GM23248 (cell line): ENCODE results near the gene RERE. TPM values are rescaled to one million over a fixed set of nuclear protein-coding genes. Genes with fewer than 3 reads are reported as not detected.

ENCODE experiments used
- DNase-seq: peaks from one replicate; pipeline ENCODE4 v3.0.0-alpha.2; 2015
- H2AFZ ChIP-seq: fragments of 200-600 bp; sonication (generic); 2 replicates; pipeline ENCODE4 v1.6.1; 2016; ENCODE audit warnings: antibody characterized with exemption
- H3F3A ChIP-seq: fragments of 200-600 bp; sonication (generic); 2 replicates; pipeline ENCODE4 v1.6.1; 2016; ENCODE audit warnings: mild to moderate bottlenecking, antibody characterized with exemption, mixed run types; ENCODE audit not compliant: insufficient read depth
- H3K27ac ChIP-seq: fragments of 200-600 bp; sonication (generic); 2 replicates; pipeline ENCODE4 v1.5.1; 2016; ENCODE audit warnings: mild to moderate bottlenecking
- H3K27me3 ChIP-seq: fragments of 200-600 bp; sonication (generic); replicated peaks from 2 replicates; pipeline ENCODE4 v1.6.1; 2016; ENCODE audit warnings: mild to moderate bottlenecking; ENCODE audit not compliant: insufficient read depth
- H3K36me3 ChIP-seq: fragments of 200-600 bp; sonication (generic); 2 replicates; pipeline ENCODE4 v1.6.1; 2016; ENCODE audit warnings: low read depth, mild to moderate bottlenecking
- H3K4me1 ChIP-seq: fragments of 200-600 bp; sonication (generic); 2 replicates; pipeline ENCODE4 v1.6.1; 2016; ENCODE audit warnings: mild to moderate bottlenecking; ENCODE audit not compliant: insufficient read depth
- H3K4me2 ChIP-seq: fragments of 200-600 bp; sonication (generic); one replicate; pipeline ENCODE4 v1.6.1; 2016; ENCODE audit warnings: mild to moderate bottlenecking; ENCODE audit not compliant: unreplicated experiment
- H3K4me3 ChIP-seq: fragments of 200-600 bp; sonication (generic); 2 replicates; pipeline ENCODE4 v1.5.1; 2016; ENCODE audit warnings: mild to moderate bottlenecking
- H3K79me2 ChIP-seq: fragments of 200-600 bp; sonication (generic); 2 replicates; pipeline ENCODE4 v1.6.1; 2016; ENCODE audit warnings: mild to moderate bottlenecking; ENCODE audit not compliant: insufficient read depth
- H3K9ac ChIP-seq: fragments of 200-600 bp; sonication (generic); 2 replicates; pipeline ENCODE4 v1.6.1; 2016; ENCODE audit warnings: mild to moderate bottlenecking
- H3K9me2 ChIP-seq: fragments of 200-600 bp; sonication (generic); 2 replicates; pipeline ENCODE4 v1.6.1; 2016; ENCODE audit warnings: mixed run types, mild to moderate bottlenecking, moderate library complexity; ENCODE audit not compliant: insufficient read depth
- H3K9me3 ChIP-seq: fragments of 200-600 bp; sonication (generic); one replicate; pipeline ENCODE4 v1.6.1; 2017; ENCODE audit warnings: low read depth
- H4K20me1 ChIP-seq: fragments of 200-600 bp; sonication (generic); 2 replicates; pipeline ENCODE4 v1.6.0; 2016; ENCODE audit not compliant: insufficient read depth
- EZH2 ChIP-seq: fragments of 200-600 bp; sonication (generic); IDR thresholded peaks from 2 replicates; pipeline ENCODE4 v1.6.1; 2018; ENCODE audit warnings: antibody characterized with exemption, mild to moderate bottlenecking; ENCODE audit not compliant: insufficient read depth, poor library complexity, severe bottlenecking
- EZH2phosphoT487 ChIP-seq: fragments of 200-600 bp; sonication (generic); IDR thresholded peaks from 2 replicates; pipeline ENCODE4 v1.6.1; 2018; ENCODE audit warnings: antibody characterized with exemption, moderate library complexity, mild to moderate bottlenecking, low read depth; ENCODE audit not compliant: insufficient read depth
- WGBS, 2 experiments: methylation state at CpG; one replicate each; pipeline ENCODE4 v1.1.6; 2015 to 2017; ENCODE audit warnings: low lambda C conversion rate in 2 of 2, low coverage in 1 of 2; ENCODE audit errors: missing lambda C conversion rate in 2 of 2; 5-methylcytosine and 5-hydroxymethylcytosine counted together
- in situ Hi-C: fragments of 300-500 bp; cut with MboI; formaldehyde crosslinking; loops from 2 replicates; pipeline ENCODE4 v1.15.0; 2020
- polyA plus RNA-seq: library from polyadenylated mRNA; unstranded; fragments of >200 nt; fragmentation: Nextera tagmentation; extraction: Ambion mirVana; gene quantifications from 2 replicates; pipeline ENCODE4 v1.2.1, GENCODE V29; 2016
- total RNA-seq: library from RNA; depleted of rRNA; stranded (reverse); fragments of >200 nt; shearing (Covaris generic); gene quantifications from 2 replicates; pipeline ENCODE4 v1.2.3, GENCODE V29; 2014

Gene RERE
- total and polyA plus RNA-seq, 2 experiments from 2014 or later = 26.0 to 26.2 TPM

DNA sequence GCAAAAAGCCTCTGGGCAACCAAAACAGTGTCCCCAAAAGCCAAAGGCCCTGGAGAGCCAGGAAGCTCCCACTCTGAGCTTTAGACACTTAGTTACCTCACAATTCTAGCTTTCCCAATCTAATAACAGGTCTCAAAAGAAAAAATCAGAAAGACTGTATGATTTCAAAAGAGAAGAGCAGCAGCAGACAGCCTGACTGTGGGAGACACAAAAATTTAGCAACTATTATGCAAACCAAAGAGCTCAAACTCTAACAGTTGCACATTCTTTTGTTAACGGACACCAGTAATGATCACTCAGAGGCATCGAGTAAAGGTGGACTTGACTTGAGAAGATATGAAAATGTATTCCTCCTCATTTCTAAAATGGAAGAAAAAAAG is 339.5 kb downstream of the RERE start:
- Histone ChIP-seq H3K4me1 (peaks cover 59% of the 10 kb centered on the region), H3K36me3 (no peaks in the 10 kb centered on the region), H3K9ac (peak overlapping the region; percentile 72), H3K79me2 (peaks cover 34% of the 10 kb centered on the region), H4K20me1 (no peaks in the 10 kb centered on the region), H3K4me2 (peak overlapping the region; percentile 87), H3F3A (peaks cover 49% of the 10 kb centered on the region), H2AFZ (0 out of 2 replicates have a peak overlapping the region, but pooled peaks have one; percentile 18), H3K4me3 (peak overlapping the region; percentile 58), H3K27ac (peak overlapping the region; percentile 91), H3K9me2 (no peaks in the 10 kb centered on the region), H3K9me3 (no peaks in the 10 kb centered on the region), H3K27me3 (no peaks in the 10 kb centered on the region)
- in situ Hi-C loops = no loop called here
- TF ChIP-seq EZH2phosphoT487 (no peak), EZH2 (no peak)
- peak; percentile 55 for DNase-seq
- 43 to 54% methylated on average over 2 of the region's 2 CpGs for WGBS, 2 experiments

DNA sequence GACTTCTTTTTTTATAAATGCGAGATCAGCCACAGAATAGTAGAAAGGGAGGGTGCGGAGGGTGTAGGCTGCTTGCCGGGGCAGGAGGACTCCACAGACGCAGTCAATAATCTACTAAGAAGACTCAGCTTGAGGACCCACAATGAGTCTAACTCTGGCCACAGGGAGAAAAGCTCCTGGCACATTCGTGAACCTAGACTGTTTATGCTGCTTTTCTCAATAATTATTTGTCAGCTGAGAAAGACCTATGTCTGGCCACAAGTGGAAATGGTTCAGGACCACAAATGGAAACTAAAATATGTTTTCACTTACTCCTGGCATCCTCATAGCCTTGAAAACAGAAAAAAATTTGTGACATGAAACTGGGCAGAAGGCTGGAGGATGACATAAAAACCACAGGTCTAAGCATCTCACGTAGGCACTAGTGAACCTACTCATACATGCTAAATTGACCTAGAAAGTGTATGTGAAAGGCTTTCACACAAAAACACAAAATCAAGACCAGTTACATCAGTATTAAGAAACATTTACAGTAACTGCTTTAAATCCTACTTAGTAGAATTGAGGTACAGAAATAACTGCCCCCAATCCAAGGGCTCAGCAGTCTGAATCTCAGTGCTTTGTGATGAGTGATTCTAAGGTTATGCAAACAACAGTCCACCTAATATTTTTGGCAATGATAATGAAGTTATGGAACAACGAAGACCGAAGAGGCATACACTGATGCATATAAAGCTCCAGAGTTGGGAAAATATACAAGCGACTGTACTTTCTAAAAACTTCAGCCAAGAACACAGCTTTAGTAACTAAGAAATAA is 340.1 kb downstream of the RERE start:
- WGBS, 2 experiments = 8% methylated on average over 9 of the region's 9 CpGs
- Histone ChIP-seq H3K27ac (peak overlapping the region; percentile 91), H2AFZ (0 out of 2 replicates have a peak overlapping the region, but pooled peaks have one; percentile 18), H4K20me1 (no peaks in the 10 kb centered on the region), H3K79me2 (peaks cover 39% of the 10 kb centered on the region), H3K9ac (peak overlapping the region; percentile 72), H3K9me2 (no peaks in the 10 kb centered on the region), H3K4me2 (peak overlapping the region; percentile 87), H3K9me3 (no peaks in the 10 kb centered on the region), H3K36me3 (no peaks in the 10 kb centered on the region), H3K4me1 (peaks cover 54% of the 10 kb centered on the region), H3K4me3 (peak overlapping the region; percentile 58), H3K27me3 (no peaks in the 10 kb centered on the region), H3F3A (peaks cover 47% of the 10 kb centered on the region)
- TF ChIP-seq EZH2phosphoT487 (no peak), EZH2 (no peak)
- in situ Hi-C loops = no loop called here
- peak; percentile 92 for DNase-seq

DNA sequence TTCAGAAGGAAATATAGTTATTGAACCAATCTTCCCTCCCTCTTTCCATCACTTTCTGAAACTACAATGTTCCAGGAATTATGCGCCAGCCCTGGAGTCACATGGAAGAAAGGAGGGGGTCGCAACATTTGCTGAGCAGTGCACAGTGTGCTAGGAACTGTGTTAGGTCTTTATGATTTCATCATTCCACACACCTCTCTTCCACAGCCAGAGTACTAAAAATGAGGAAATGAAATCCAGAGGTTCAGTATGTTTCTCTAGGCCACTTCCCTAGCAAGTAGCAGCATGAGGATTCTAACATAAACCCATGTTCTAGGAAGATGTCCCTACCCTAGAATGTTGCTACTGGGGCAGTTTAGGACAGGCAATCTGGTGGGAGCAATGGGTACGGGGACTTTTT is 341.4 kb downstream of the RERE start:
- Histone ChIP-seq H3K79me2 (peaks cover 42% of the 10 kb centered on the region), H3K9me2 (no peaks in the 10 kb centered on the region), H3K9me3 (no peaks in the 10 kb centered on the region), H4K20me1 (no peaks in the 10 kb centered on the region), H3K27ac (peak overlapping the region; percentile 91), H3F3A (peaks cover 39% of the 10 kb centered on the region), H3K9ac (peak overlapping the region; percentile 72; the same call in 1 of the 2 replicates), H2AFZ (no peak overlapping the region), H3K4me3 (no peak overlapping the region), H3K36me3 (no peaks in the 10 kb centered on the region), H3K4me2 (peak overlapping the region; percentile 87), H3K27me3 (no peaks in the 10 kb centered on the region), H3K4me1 (peaks cover 42% of the 10 kb centered on the region)
- in situ Hi-C loops = no loop called here
- no peak for DNase-seq
- WGBS, 2 experiments = 42 to 50% methylated on average over 3 of the region's 3 CpGs
- no peak for TF ChIP-seq EZH2phosphoT487
- TF ChIP-seq EZH2 = no peak

DNA sequence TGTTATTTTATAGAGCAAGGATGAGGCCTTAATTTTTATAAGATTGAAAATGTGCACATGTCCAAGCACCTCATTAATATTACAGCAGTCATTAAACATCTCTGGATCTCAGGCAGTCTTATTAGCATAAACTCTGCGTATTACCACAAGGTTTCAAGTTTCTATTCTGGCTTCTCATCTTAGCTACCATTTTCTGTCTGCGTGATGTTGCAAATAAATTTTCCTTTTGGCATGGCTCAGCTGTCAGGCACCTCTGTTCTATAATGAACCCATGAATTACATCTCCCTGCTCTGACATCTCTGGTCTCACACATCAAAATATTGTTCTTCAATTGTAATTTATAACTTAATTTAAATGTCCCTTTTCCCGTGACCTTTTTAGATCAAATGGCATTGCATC is 343.1 kb downstream of the RERE start:
- no peaks in the 10 kb centered on the region for H3K9me2 ChIP-seq
- in situ Hi-C loops = no loop called here
- H3F3A ChIP-seq = peaks cover 32% of the 10 kb centered on the region
- H3K27me3 ChIP-seq = no peaks in the 10 kb centered on the region
- H3K4me1 ChIP-seq = peaks cover 34% of the 10 kb centered on the region
- no peak overlapping the region for H3K4me2 ChIP-seq
- no peak overlapping the region for H3K9ac ChIP-seq
- no peak overlapping the region for H2AFZ ChIP-seq
- no peak overlapping the region for H3K4me3 ChIP-seq
- H3K9me3 ChIP-seq = no peaks in the 10 kb centered on the region
- H3K27ac ChIP-seq = no peak overlapping the region
- TF ChIP-seq EZH2phosphoT487 (no peak), EZH2 (no peak)
- WGBS, 2 experiments = 96 to 97% methylated on average over 3 of the region's 3 CpGs
- peaks cover 38% of the 10 kb centered on the region for H3K79me2 ChIP-seq
- DNase-seq = no peak
- no peaks in the 10 kb centered on the region for H3K36me3 ChIP-seq
- H4K20me1 ChIP-seq = no peaks in the 10 kb centered on the region
